ENCODE results near the gene ATPAF1. TPM values are rescaled to one million over a fixed set of nuclear protein-coding genes. Genes with fewer than 3 reads are reported as not detected.

Gene ATPAF1
- total and polyA plus RNA-seq, 10 of the 15 experiments (the other 5 are each of a cell fraction or from before 2014, with no cell fraction given): 15.2 to 93.5 (median 48.4) TPM

DNA sequence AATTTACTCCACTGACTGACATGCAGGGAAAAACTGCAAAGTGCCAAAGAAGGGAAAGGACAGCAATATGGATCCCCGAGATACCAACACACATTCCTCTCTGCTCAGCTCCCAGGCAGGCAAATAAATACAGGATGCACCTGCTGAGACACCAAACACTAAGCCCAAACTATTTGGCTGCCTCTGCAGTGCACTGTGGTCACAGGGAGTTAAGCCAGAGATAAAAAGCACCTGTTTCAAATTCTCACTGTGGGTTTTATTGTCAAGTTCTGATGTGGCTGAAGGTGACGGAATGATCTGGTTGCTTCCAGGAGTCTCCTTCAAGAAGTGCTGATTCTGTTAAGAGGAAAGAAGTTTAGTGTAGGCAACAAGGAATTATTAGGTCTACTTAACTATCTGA, 21.2 kb upstream of the ATPAF1 start (continued):
- TF ChIP-seq, protein P1, sequence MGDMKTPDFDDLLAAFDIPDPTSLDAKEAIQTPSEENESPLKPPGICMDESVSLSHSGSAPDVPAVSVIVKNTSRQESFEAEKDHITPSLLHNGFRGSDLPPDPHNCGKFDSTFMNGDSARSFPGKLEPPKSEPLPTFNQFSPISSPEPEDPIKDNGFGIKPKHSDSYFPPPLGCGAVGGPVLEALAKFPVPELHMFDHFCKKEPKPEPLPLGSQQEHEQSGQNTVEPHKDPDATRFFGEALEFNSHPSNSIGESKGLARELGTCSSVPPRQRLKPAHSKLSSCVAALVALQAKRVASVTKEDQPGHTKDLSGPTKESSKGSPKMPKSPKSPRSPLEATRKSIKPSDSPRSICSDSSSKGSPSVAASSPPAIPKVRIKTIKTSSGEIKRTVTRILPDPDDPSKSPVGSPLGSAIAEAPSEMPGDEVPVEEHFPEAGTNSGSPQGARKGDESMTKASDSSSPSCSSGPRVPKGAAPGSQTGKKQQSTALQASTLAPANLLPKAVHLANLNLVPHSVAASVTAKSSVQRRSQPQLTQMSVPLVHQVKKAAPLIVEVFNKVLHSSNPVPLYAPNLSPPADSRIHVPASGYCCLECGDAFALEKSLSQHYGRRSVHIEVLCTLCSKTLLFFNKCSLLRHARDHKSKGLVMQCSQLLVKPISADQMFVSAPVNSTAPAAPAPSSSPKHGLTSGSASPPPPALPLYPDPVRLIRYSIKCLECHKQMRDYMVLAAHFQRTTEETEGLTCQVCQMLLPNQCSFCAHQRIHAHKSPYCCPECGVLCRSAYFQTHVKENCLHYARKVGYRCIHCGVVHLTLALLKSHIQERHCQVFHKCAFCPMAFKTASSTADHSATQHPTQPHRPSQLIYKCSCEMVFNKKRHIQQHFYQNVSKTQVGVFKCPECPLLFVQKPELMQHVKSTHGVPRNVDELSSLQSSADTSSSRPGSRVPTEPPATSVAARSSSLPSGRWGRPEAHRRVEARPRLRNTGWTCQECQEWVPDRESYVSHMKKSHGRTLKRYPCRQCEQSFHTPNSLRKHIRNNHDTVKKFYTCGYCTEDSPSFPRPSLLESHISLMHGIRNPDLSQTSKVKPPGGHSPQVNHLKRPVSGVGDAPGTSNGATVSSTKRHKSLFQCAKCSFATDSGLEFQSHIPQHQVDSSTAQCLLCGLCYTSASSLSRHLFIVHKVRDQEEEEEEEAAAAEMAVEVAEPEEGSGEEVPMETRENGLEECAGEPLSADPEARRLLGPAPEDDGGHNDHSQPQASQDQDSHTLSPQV (IDR thresholded peaks at IDR 0.05): no peak
- TF ChIP-seq FOXK2 (IDR thresholded peaks at IDR 0.05) (no peak), JUNB (IDR thresholded peaks at IDR 0.05) (no peak), PBX3 (IDR thresholded peaks at IDR 0.05; ENCODE audit: insufficient replicate concordance, low read depth, low read length) (no peak), CBFB (IDR thresholded peaks at IDR 0.05; ENCODE audit: low read depth) (no peak), NR2C2 (IDR thresholded peaks at IDR 0.05; ENCODE audit: borderline replicate concordance, control insufficient read depth, insufficient read length, low read depth) (no peak), ZZZ3 (IDR thresholded peaks at IDR 0.05; ENCODE audit: control insufficient read depth, insufficient read length, low read depth) (no peak), RFX5 (IDR thresholded peaks at IDR 0.05; ENCODE audit: low read depth, low read length) (no peak)
- TF ChIP-seq, protein P2, sequence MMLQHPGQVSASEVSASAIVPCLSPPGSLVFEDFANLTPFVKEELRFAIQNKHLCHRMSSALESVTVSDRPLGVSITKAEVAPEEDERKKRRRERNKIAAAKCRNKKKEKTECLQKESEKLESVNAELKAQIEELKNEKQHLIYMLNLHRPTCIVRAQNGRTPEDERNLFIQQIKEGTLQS (IDR thresholded peaks at IDR 0.05; ENCODE audit: borderline replicate concordance, extremely low read depth, low read depth, low read length): no peak
